ENCODE results near the gene KRTAP13-3. TPM values are rescaled to one million over a fixed set of nuclear protein-coding genes. Genes with fewer than 3 reads are reported as not detected.

Gene KRTAP13-3
- total RNA-seq, 8 experiments from 2014 or later: not detected

GRCh38 chr21:30408782-30409494 is 16.8 kb downstream of the KRTAP13-3 start:
- in situ Hi-C loops (cut with MboI; ENCODE audit: low pct_unique_long_range_greater_than_20kb in 2 of 9, low sequenced_read_pairs in 9 of 9, unreplicated experiment in 9 of 9): no loop called here

GRCh38 chr21:30395731-30396130 is 30.0 kb downstream of the KRTAP13-3 start, which contains the start of gene KRTAP13-1:
Gene KRTAP13-1 (plus strand): TSS chr21:30396031. CDS start chr21:30396087, 56 bp downstream.
- WGBS, 10 experiments: 21 to 90% (median 50%) methylated on average over 1 to 4 of the region's 4 CpGs; no CpG with 5 or more reads in 3 of the 10 experiments
- in situ Hi-C loops (cut with MboI; ENCODE audit: low pct_unique_long_range_greater_than_20kb in 2 of 9, low sequenced_read_pairs in 9 of 9, unreplicated experiment in 9 of 9): no loop called here
- ATAC-seq (replicated peaks in 6 of 8): peak in 1 of 8 experiments; percentile 74
- Histone ChIP-seq H3K4me3 (no peak within 1 kb of the TSS), H3K4me1 (replicated peaks in 1 of 2) (peaks cover 0 to 8% of the 10 kb centered on the region in 2 donors), H3K27ac (no peak within 1 kb of the TSS)

More at GRCh38 chr21:30408782-30409494, 16.8 kb downstream of the KRTAP13-3 start:
- H3K27ac ChIP-seq: no peak overlapping the region
- WGBS, 10 experiments: 0 to 90% (median 44%) methylated on average over 1 to 11 of the region's 14 CpGs
- peak in 5 of 8 experiments; percentile 25 to 100 (median 88) for ATAC-seq (replicated peaks in 6 of 8)
- no peaks in the 10 kb centered on the region for H3K4me1 ChIP-seq (replicated peaks in 1 of 2)
- no peak overlapping the region for H3K4me3 ChIP-seq

DNA sequence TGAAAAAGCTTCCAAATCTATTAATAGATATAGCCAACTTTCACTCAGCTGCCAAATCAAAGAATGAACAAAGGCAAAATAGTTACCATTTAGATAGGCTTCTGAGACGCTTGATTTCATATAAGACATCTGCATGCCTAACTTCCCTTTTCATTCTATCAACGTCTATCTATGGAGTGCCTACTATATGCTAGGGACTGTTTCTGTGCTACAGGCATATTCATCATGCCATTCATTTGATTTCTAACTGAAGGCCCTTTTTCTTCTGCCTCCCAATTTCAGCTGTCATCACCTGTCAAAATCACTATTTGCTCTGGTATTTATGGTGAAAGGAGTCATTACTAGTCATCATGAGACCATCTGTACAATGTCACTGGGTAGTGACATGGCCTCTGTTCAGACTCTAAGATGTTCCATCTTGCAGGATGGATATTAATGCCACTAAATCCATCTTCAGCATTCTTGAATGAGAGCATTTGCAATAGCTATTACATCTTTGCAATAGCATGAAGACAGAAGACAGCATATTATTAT is 34.2 kb downstream of the KRTAP13-3 start:
- Histone ChIP-seq H3K4me3 (no peak overlapping the region), H3K27ac (peak overlapping the region in 1 of 2 donors; percentile 24), H3K4me1 (replicated peaks in 1 of 2) (peaks cover 0 to 8% of the 10 kb centered on the region in 2 donors)
- 8 to 93% (median 56%) methylated on average over 1 to 2 of the region's 2 CpGs; no CpG with 5 or more reads in 4 of the 10 experiments for WGBS, 10 experiments
- in situ Hi-C loops (cut with MboI; ENCODE audit: low pct_unique_long_range_greater_than_20kb in 2 of 9, low sequenced_read_pairs in 9 of 9, unreplicated experiment in 9 of 9): no loop called here
- peak in 5 of 8 experiments; percentile 20 to 95 (median 94) for ATAC-seq (replicated peaks in 6 of 8)

DNA sequence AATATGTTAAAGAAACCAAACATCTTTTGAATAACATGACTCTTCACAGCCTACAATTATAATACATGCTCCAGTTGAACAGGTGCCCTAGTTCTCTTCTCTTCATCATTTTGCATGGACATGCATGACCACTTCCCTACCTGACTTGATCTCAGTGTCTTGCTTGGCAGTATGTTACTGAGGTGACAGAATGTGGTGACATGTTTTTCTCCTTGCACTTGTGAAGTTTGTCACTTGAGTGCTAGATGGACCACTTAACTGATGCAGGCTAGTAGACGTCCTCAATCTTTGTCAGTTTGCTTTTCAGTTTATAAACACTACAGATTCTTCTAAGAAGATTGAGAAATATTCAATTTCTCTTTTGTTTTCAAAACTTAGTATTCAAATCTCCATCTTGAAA is 43.5 kb downstream of the KRTAP13-3 start:
- WGBS, 10 experiments: 0 to 100% (median 60%) methylated on average over 1 of the region's 1 CpG; no CpG with 5 or more reads in 3 of the 10 experiments
- no peak for ATAC-seq (replicated peaks in 6 of 8)
- no peaks in the 10 kb centered on the region for H3K4me1 ChIP-seq (replicated peaks in 1 of 2)
- in situ Hi-C loops (cut with MboI; ENCODE audit: low pct_unique_long_range_greater_than_20kb in 2 of 9, low sequenced_read_pairs in 9 of 9, unreplicated experiment in 9 of 9): no loop called here
- H3K27ac ChIP-seq: no peak overlapping the region
- no peak overlapping the region for H3K4me3 ChIP-seq

Other genes with a start within 250 kb of the KRTAP13-3 start
- under 1 TPM in 1 of 8 experiments, not detected in 7; 0.09 TPM for gene CLDN8, start 209.8 kb downstream of the KRTAP13-3 start, total RNA-seq
- not detected for gene KRTAP24-1, start 143.0 kb downstream of the KRTAP13-3 start, total RNA-seq
- gene KRTAP25-1, start 136.4 kb downstream of the KRTAP13-3 start, total RNA-seq: not detected
- under 1 TPM in 4 of 8 experiments, not detected in 4; 0.17 to 0.73 (median 0.28) TPM for gene KRTAP26-1, start 105.6 kb downstream of the KRTAP13-3 start, total RNA-seq
- gene KRTAP27-1, start 88.2 kb downstream of the KRTAP13-3 start, total RNA-seq: not detected
- not detected for gene KRTAP23-1, start 77.3 kb downstream of the KRTAP13-3 start, total RNA-seq
- under 1 TPM in 1 of 8 experiments, not detected in 7; 0.29 TPM for gene KRTAP13-2, start 53.7 kb downstream of the KRTAP13-3 start, total RNA-seq
- gene KRTAP13-1, start 29.9 kb downstream of the KRTAP13-3 start, total RNA-seq: not detected
- gene KRTAP13-4, start 4.3 kb upstream of the KRTAP13-3 start, total RNA-seq: under 1 TPM in 4 of 8 experiments, not detected in 4; 0.36 to 0.87 (median 0.62) TPM
- under 1 TPM in 1 of 8 experiments, not detected in 7; 0.71 TPM for gene KRTAP15-1, start 14.3 kb upstream of the KRTAP13-3 start, total RNA-seq
- under 1 TPM in 1 of 8 experiments, not detected in 7; 0.76 TPM for gene KRTAP19-1, start 54.4 kb upstream of the KRTAP13-3 start, total RNA-seq
- gene KRTAP19-2, start 61.5 kb upstream of the KRTAP13-3 start, total RNA-seq: not detected
- gene KRTAP19-3, start 66.1 kb upstream of the KRTAP13-3 start, total RNA-seq: not detected
- gene KRTAP19-4, start 71.2 kb upstream of the KRTAP13-3 start, total RNA-seq: not detected
- not detected for gene KRTAP19-5, start 76.2 kb upstream of the KRTAP13-3 start, total RNA-seq
- not detected for gene KRTAP19-6, start 115.9 kb upstream of the KRTAP13-3 start, total RNA-seq
- not detected for gene KRTAP19-7, start 135.4 kb upstream of the KRTAP13-3 start, total RNA-seq
- gene KRTAP22-2, start 164.5 kb upstream of the KRTAP13-3 start, total RNA-seq: not detected
- not detected for gene KRTAP6-3, start 166.5 kb upstream of the KRTAP13-3 start, total RNA-seq
- not detected for gene KRTAP6-2, start 173.0 kb upstream of the KRTAP13-3 start, total RNA-seq
- not detected for gene KRTAP22-1, start 175.2 kb upstream of the KRTAP13-3 start, total RNA-seq
- not detected for gene KRTAP6-1, start 188.0 kb upstream of the KRTAP13-3 start, total RNA-seq
- not detected for gene KRTAP20-1, start 190.5 kb upstream of the KRTAP13-3 start, total RNA-seq
- gene KRTAP20-4, start 194.7 kb upstream of the KRTAP13-3 start, total RNA-seq: not detected
- not detected for gene KRTAP20-2, start 209.3 kb upstream of the KRTAP13-3 start, total RNA-seq
- not detected for gene KRTAP20-3, start 216.9 kb upstream of the KRTAP13-3 start, total RNA-seq

All from motor neuron (in vitro differentiated cells).